Neutrophil (primary cell): Measurements from ENCODE around the gene SERPINA1.
A peak's percentile ranks its signal among the peaks of the same experiment; 100 is the strongest.

ENCODE experiments used
- H3K27ac ChIP-seq: fragments of 200-600 bp; sonication (generic); 2 replicates; pipeline ENCODE4 v1.5.1; 2016; ENCODE audit warnings: mild to moderate bottlenecking, moderate library complexity
- H3K27me3 ChIP-seq: fragments of 200-600 bp; sonication (generic); 2 replicates; pipeline ENCODE4 v1.6.0; 2016; ENCODE audit warnings: mild to moderate bottlenecking
- H3K36me3 ChIP-seq: fragments of 200-600 bp; sonication (generic); 2 replicates; pipeline ENCODE4 v1.5.1; 2017
- H3K4me1 ChIP-seq, 2 experiments: fragments of 200-600 bp in 1 of 2; sonication (generic) in 1 of 2; 1 replicate in 1 of 2; 2 replicates in 1 of 2; pipeline versions ENCODE4 v1.5.1 to v1.6.1; 2013 to 2016; ENCODE audit warnings: low read depth in 1 of 2, low read length in 1 of 2, mild to moderate bottlenecking in 1 of 2, moderate library complexity in 1 of 2; ENCODE audit not compliant: control insufficient read depth in 1 of 2, insufficient read depth in 1 of 2
- H3K4me3 ChIP-seq, 2 experiments: fragments of 200-600 bp in 1 of 2; sonication (generic) in 1 of 2; 1 replicate in 1 of 2; 2 replicates in 1 of 2; pipeline ENCODE4 v1.5.1; 2013 to 2016; ENCODE audit warnings: low read depth in 1 of 2, low read length in 1 of 2, mild to moderate bottlenecking in 1 of 2, moderate library complexity in 1 of 2
- H3K9me3 ChIP-seq: fragments of 200-600 bp; sonication (generic); 2 replicates; pipeline ENCODE4 v1.5.1; 2016
- CTCF ChIP-seq: fragments of 200-600 bp; sonication (generic); IDR thresholded peaks from 2 replicates; pipeline ENCODE4 v1.5.1; 2016; ENCODE audit warnings: antibody characterized with exemption

SERPINA1 gene

DNA sequence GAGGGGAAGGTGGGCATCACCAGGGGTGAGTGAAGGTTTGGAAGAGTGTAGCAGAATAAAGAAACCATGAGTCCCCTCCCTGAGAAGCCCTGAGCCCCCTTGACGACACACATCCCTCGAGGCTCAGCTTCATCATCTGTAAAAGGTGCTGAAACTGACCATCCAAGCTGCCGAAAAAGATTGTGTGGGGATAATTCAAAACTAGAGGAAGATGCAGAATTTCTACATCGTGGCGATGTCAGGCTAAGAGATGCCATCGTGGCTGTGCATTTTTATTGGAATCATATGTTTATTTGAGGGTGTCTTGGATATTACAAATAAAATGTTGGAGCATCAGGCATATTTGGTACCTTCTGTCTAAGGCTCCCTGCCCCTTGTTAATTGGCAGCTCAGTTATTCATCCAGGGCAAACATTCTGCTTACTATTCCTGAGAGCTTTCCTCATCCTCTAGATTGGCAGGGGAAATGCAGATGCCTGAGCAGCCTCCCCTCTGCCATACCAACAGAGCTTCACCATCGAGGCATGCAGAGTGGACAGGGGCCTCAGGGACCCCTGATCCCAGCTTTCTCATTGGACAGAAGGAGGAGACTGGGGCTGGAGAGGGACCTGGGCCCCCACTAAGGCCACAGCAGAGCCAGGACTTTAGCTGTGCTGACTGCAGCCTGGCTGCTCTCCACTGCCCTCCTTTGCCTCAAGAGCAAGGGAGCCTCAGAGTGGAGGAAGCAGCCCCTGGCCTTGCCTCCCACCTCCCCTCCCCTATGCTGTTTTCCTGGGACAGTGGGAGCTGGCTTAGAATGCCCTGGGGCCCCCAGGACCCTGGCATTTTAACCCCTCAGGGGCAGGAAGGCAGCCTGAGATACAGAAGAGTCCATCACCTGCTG lies 7.0 kb downstream of the SERPINA1 start:
- no peaks in the 10 kb centered on the region for H3K27me3 ChIP-seq
- peak overlapping the region; percentile 97 for H3K27ac ChIP-seq
- H3K36me3 ChIP-seq: peaks cover 100% of the 10 kb centered on the region
- no peak for TF ChIP-seq CTCF
- H3K4me1 ChIP-seq: peaks cover 45 to 49% of the 10 kb centered on the region in 2 experiments
- H3K4me3 ChIP-seq: no peak overlapping the region
- peaks cover 5% of the 10 kb centered on the region for H3K9me3 ChIP-seq

DNA sequence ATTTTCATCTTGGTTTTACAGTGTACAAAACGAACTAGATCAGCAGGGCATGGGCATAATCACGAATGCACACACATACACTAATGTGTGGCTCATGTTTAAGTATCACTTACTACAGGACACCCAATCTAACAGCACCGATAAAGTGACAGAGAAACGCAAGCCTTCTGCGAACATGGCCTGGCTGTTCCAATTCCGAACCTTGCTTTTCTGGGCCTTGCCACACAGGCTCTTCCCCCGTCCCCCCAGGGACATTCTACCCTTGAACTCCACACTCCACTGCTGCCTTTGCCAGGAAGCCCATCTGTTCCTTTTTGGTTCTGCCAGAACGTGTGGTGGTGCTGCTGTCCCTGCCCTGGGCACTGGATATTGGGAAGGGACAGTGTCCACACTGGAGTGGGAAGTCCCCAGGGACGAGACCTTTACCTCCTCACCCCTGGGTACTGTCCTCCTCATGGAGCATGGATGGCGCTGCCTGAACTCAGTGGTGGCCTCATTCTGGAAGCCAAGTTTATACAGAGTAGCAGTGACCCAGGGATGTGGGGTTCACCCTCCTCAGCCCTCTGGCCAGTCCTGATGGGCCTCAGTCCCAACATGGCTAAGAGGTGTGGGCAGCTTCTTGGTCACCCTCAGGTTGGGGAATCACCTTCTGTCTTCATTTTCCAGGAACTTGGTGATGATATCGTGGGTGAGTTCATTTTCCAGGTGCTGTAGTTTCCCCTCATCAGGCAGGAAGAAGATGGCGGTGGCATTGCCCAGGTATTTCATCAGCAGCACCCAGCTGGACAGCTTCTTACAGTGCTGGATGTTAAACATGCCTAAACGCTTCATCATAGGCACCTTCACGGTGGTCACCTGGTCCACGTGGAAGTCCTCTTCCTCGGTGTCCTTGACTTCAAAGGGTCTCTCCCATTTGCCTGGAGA lies 7.9 kb downstream of the SERPINA1 start:
- H3K36me3 ChIP-seq: peaks cover 97% of the 10 kb centered on the region
- no peaks in the 10 kb centered on the region for H3K27me3 ChIP-seq
- no peak for TF ChIP-seq CTCF
- H3K9me3 ChIP-seq: peaks cover 5% of the 10 kb centered on the region
- no peak overlapping the region for H3K4me3 ChIP-seq
- peak overlapping the region; percentile 97 for H3K27ac ChIP-seq
- peaks cover 36 to 40% of the 10 kb centered on the region in 2 experiments for H3K4me1 ChIP-seq

GRCh38 chr14:94379291-94380224 lies 8.8 kb downstream of the SERPINA1 start:
- Histone ChIP-seq H3K4me3 (no peak overlapping the region), H3K9me3 (peaks cover 5% of the 10 kb centered on the region), H3K27me3 (no peaks in the 10 kb centered on the region), H3K4me1 (peaks cover 27 to 30% of the 10 kb centered on the region in 2 experiments), H3K27ac (peak overlapping the region; percentile 63), H3K36me3 (peaks cover 88% of the 10 kb centered on the region)
- TF ChIP-seq CTCF: no peak

GRCh38 chr14:94378527-94379290 lies 9.7 kb downstream of the SERPINA1 start:
- H3K9me3 ChIP-seq: peaks cover 5% of the 10 kb centered on the region
- H3K27ac ChIP-seq: peak overlapping the region; percentile 63
- peaks cover 79% of the 10 kb centered on the region for H3K36me3 ChIP-seq
- H3K4me3 ChIP-seq: no peak overlapping the region
- no peaks in the 10 kb centered on the region for H3K27me3 ChIP-seq
- TF ChIP-seq CTCF: no peak
- H3K4me1 ChIP-seq: peaks cover 19 to 22% of the 10 kb centered on the region in 2 experiments
